Astrocyte of the cerebellum (primary cell): ENCODE measurements around the gene CCNH.
A peak's percentile ranks its signal among the peaks of the same experiment; 100 is the strongest.

Experiments used
- DNase-seq: peaks from one replicate; pipeline ENCODE4 v3.0.0-alpha.2; 2011; ENCODE audit warnings: low read depth
- H3K4me3 ChIP-seq: 2 replicates; pipeline ENCODE4 v1.5.1; 2011; ENCODE audit warnings: mild to moderate bottlenecking, low read depth, low read length, moderate library complexity
- in situ Hi-C: cut with HindIII; loops from 2 replicates; pipeline ENCODE4 v1.10.0; 2017; ENCODE audit warnings: low sequenced_read_pairs
- TF ChIP-seq, protein P1 (sequence below): IDR thresholded peaks from 2 replicates; pipeline ENCODE4 v1.5.1; 2012; ENCODE audit warnings: low read length, low read depth, moderate library complexity, mild to moderate bottlenecking; ENCODE audit errors: missing control alignments

CCNH gene

DNA sequence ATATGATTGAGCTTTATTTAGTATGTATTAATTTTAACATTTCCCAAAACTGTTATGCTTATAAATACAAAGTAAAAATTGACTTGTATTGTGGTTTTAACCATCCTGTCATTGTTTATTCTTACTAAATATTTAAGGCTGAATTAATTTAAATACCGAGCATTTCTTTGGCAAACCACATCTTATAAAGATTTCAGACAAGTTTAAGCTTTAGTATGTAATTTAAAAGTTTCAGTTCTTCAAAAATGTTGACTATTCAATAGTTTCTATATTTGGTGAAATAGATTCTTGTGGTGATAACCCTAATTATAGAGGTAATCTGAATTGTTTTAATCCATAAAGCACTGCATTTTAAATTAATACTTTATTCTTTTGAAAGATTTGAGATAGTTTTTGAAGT lies 65.5 kb downstream of the CCNH start:
- TF ChIP-seq, protein P1, sequence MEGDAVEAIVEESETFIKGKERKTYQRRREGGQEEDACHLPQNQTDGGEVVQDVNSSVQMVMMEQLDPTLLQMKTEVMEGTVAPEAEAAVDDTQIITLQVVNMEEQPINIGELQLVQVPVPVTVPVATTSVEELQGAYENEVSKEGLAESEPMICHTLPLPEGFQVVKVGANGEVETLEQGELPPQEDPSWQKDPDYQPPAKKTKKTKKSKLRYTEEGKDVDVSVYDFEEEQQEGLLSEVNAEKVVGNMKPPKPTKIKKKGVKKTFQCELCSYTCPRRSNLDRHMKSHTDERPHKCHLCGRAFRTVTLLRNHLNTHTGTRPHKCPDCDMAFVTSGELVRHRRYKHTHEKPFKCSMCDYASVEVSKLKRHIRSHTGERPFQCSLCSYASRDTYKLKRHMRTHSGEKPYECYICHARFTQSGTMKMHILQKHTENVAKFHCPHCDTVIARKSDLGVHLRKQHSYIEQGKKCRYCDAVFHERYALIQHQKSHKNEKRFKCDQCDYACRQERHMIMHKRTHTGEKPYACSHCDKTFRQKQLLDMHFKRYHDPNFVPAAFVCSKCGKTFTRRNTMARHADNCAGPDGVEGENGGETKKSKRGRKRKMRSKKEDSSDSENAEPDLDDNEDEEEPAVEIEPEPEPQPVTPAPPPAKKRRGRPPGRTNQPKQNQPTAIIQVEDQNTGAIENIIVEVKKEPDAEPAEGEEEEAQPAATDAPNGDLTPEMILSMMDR = no peak
- DNase-seq = peak; percentile 22
- no peak overlapping the region for H3K4me3 ChIP-seq
- in situ Hi-C loops = no loop called here
